Endothelial cell of umbilical vein (primary cell): ENCODE data around the gene TMEM50B.

Source experiments
- CTCF ChIP-seq, 2 donors: IDR thresholded peaks; 1 replicate in 1 of 2; 2 replicates in 1 of 2; pipeline ENCODE4 v1.5.1; 2011; ENCODE audit warnings: low read length in 2 of 2, mild to moderate bottlenecking in 2 of 2, moderate library complexity in 2 of 2, control low read depth in 1 of 2, inconsistent platforms in 1 of 2, low read depth in 1 of 2; ENCODE audit not compliant: insufficient read depth in 1 of 2; ENCODE audit errors: extremely low read depth in 1 of 2
- EZH2 ChIP-seq: IDR thresholded peaks from 2 replicates; pipeline ENCODE4 v1.6.1; 2012; ENCODE audit warnings: borderline replicate concordance, low read depth, mild to moderate bottlenecking, moderate library complexity, low read length, inconsistent platforms; ENCODE audit not compliant: severe bottlenecking
- GATA2 ChIP-seq: IDR thresholded peaks from 2 replicates; pipeline ENCODE4 v1.7.0; 2011; ENCODE audit warnings: low read depth, mild to moderate bottlenecking, moderate library complexity, mixed read lengths, low read length; ENCODE audit not compliant: insufficient read length, insufficient read depth
- JUN ChIP-seq: IDR thresholded peaks from 2 replicates; pipeline ENCODE4 v1.6.1; 2011; ENCODE audit warnings: borderline replicate concordance, low read depth; ENCODE audit not compliant: insufficient read length, insufficient read depth
- MYC ChIP-seq: IDR thresholded peaks from one replicate; pipeline ENCODE4 v1.6.1; 2011; ENCODE audit warnings: mild to moderate bottlenecking, low read depth, low read length
- POLR2A ChIP-seq: IDR thresholded peaks from 2 replicates; pipeline ENCODE4 v1.6.1; 2012; ENCODE audit warnings: low read depth, mild to moderate bottlenecking, control low read depth, low read length
- POLR2AphosphoS5 ChIP-seq: IDR thresholded peaks from 2 replicates; pipeline ENCODE4 v1.6.1; 2012; ENCODE audit warnings: low read depth, mild to moderate bottlenecking, control low read depth, low read length, moderate library complexity; ENCODE audit not compliant: insufficient read depth
- TF ChIP-seq, protein P1 (sequence below): IDR thresholded peaks from 2 replicates; pipeline ENCODE4 v1.6.1; 2011; ENCODE audit not compliant: insufficient read depth, insufficient read length

GRCh38 chr21:33496345-33496744, 16.6 kb upstream of the TMEM50B start:
- TF ChIP-seq EZH2 (no peak), CTCF (IDR thresholded peaks at IDR 0.05; ENCODE audit: extremely low read depth in 1 of 2, insufficient read depth in 1 of 2, low read depth in 1 of 2, low read length in 2 of 2) (no peak), JUN (no peak), MYC (no peak), GATA2 (no peak), POLR2AphosphoS5 (no peak), POLR2A (no peak)
- TF ChIP-seq, protein P1, sequence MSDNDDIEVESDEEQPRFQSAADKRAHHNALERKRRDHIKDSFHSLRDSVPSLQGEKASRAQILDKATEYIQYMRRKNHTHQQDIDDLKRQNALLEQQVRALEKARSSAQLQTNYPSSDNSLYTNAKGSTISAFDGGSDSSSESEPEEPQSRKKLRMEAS, result no peak
